Medulla oblongata (tissue), 1 donor: Measurements from ENCODE around the gene GAB4.
"Not testable (repeated sequence)": the region's sequence is repeated elsewhere in the genome, so short reads cannot be mapped to it uniquely, and the experiment has no call there.

Experiments used
- DNase-seq: peaks from one replicate; pipeline ENCODE4 v3.0.0-alpha.2; 2015; ENCODE audit errors: extremely low spot score

GAB4 gene

DNA sequence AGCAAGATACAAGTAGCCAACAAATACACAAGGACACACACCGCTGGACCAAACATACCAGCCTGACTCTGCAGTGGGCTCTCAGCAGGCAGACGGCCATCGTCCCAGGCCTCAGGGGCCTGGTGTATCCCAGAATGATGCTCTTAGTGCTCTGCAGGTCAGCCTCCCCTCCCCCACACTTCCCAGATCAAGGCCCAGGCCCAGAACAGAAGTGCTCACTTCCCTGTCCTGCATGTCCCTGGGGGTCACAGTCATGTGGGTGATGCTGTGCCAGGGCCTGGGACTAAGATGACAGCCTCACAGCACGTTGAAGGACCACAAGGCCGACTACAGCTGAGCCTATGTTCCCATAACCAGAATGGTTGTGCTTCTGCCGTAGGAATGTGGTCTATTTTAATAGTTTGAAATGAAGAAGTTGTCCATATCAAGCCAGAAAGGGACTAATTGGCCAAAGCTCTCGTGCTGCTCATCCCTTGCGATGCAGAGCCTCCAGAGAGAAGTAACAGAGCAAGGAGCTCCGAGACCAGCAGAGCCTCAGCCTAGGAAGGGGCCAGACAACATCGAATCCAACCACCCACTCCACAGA is 48.6 kb downstream of the GAB4 start:
- DNase-seq: no peak

DNA sequence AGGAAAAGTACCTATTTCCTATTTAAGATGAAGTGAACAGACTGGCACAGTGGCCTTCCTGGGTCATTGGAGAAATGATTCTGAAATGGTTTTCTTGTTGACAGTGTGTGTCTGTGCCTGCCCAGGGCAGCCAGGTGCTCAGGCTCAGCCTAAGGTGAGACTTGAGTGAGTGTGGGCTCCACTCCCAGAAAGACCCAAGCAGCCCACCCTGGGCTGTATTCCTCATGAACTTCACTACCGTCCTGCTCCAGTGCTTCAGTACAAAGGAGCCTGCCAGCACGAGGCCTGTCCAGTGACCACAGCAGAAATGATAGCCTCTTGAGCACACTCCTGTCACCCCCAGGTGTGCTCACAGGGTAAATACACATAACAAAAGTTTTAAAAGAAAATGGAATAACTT is 49.5 kb downstream of the GAB4 start:
- no peak for DNase-seq

DNA sequence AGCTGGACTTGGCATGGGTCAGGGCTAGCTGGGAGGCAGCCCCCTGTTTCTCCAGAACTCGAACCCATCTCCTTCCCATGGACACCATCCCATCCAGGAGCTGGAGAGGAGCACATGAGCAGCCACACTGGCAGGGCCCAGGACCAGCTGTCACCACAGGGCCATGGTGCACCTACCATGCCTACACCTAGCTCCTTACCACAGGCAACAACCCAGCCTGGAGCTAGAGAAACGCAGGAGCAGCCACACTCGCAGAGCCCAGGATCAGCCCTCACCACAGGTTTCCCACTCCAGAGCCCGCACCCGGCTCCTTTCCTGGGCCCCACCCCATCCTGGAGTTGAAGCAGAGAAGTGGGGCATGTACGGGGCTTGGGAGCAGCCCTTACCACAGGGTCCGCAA is 50.2 kb downstream of the GAB4 start:
- no peak for DNase-seq

DNA sequence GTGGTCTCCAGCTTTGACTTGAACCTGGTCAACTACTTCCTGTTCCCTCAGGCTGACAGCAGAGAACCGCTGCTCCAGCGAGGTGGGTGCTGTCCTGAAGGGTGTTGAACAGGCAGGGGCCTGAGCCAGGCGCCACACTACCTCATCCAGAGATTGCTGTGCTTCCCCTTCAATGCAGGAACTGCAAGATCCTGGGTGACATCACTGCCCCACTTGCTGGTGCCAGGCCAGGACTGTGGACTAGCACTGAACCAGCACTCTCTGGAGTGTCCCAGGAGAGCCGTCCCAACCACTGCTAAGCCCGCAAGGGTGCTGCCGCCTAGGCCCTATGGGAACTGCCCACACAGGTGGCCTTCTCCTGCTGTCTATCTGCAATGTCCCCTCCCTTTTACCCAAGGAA is 51.7 kb downstream of the GAB4 start:
- no peak for DNase-seq

DNA sequence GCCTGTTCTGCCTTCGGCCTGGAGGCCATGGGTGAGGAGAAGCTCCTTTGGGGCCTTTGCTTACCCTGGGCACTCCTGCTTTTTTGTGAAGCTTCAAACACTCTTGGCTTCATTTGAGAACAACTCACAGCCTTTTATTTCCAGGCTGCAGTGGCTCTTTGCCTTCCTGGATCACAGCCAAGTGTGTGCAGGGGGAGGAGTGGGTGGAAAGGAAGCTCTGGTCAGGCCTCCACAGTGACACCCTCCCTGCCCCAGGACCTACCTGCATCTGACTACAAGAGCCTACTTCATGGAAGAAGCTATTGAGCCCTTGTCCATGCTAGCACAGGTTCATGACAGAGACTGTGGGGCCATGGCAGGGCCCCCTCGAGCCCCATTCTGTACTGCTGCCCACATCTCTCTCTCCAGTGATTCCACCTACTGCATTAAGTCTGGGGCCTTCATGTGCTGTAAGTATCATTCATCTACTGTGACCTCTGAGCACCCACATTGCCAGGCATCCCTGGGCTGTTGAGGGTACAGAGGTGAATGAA is 52.3 kb downstream of the GAB4 start:
- peak; percentile 74 for DNase-seq

DNA sequence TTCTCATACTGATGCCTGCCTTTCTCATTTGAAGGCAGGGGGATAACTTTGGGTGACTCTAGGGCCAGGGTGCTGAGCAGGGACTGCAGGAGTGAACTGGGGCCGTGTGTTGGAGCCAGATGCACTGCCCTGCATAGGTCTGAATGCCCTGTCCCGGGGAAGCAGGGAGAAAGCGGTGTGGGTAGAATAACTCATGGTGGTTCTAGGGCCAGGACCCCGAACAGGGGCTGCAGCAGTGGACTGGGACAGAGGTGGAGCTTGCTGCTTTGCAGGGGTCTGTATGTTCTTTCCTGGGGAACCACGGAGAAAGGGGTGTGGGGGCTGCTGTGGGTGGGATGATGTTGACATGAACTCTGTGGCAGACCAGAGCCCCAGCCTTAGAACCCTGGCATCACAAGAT is 52.9 kb downstream of the GAB4 start:
- no peak for DNase-seq

DNA sequence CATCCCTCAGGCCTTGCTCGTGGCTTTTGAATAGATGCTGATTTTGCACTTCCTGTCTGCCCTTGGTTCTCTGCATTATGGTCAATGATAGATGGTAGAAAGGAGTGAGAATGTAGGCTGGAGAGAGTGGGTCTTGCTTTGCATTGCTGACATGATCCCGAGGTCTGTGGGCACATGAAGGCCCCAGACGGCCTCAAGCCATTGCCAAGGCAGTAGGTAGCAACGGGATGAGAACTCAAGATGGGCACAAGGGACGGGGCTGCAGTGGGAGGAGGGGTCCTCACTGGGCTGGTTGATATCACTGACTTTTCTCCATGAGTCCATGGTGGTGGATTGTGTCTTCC is 54.0 kb downstream of the GAB4 start:
- DNase-seq: no peak

DNA sequence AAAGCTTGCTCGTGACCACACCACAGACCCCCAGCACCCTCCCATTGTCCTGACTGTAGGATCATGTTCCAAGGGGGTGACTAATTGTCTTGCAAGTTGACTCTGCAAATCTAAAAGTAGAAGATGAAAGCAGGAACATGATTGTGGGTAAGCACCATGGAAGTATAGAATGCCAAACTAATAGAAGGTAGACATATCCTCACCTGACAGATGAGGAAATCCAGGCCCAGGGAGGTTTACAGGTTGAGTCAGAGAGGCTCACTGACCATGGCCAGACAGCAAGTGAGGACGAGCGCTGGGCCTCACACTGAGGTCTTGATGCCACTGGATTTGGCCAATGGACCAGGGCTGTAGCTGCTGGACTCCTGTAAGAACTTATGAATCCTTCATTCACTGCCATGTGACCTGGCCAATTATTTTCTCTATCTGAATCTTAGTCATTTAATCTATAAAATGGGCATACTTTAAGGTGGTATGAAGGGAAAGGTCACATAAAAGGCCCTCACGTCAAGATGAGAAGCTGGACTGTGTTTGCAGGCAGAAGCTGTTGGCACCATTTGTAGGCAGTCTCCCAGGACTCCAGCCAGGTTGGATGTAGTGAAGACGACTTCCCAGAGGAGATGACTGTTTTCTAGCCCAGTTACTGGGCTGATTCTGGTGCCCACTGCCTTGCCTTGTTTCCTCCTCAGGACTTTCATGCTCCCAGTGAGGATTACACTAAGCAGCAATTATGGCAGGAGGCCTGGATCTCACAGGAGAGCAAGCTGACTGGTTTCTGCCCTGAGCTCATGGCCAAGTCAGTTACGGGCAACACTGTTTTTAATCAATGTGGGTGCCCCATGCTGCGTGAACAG is 54.6 kb downstream of the GAB4 start:
- no peak for DNase-seq

DNA sequence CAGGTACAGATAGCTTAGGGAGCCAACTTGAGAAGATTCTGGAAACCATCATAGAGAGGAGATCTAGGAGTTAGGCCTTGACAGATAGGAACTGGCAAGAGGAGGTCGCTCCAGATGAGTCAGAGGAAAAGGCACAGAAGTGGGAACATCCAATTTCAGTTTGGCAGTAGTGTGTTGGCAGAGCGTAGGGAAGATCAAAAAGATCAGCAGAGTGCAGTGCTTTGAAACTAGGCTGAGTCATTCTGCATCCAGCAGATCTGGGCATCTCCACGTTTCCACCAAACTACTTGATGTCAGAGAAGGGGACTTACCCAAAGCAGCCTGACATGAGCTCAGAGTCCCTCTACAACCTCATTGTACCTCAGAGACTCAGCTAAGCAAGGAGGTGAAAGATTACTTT is 58.5 kb downstream of the GAB4 start:
- peak; percentile 6 for DNase-seq

DNA sequence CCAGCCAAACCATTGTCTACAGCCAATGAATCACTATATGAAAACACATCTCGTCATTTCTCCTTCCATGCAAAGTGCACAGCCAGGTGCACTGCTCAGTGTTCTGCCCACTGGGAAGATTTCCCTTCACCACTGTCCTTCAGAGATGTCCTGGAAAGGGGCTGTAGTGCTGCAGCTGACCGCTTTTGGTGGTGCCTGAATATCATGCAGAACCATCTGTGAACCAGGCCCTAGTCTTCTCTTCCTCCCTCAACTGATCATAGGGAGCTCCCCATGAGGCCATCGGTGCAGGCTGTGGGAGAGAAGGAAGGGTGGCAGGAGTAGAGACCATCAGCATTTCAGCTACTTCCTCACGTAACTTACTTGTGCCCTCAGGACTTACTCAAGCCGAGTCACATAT is 70.2 kb downstream of the GAB4 start:
- no peak for DNase-seq

DNA sequence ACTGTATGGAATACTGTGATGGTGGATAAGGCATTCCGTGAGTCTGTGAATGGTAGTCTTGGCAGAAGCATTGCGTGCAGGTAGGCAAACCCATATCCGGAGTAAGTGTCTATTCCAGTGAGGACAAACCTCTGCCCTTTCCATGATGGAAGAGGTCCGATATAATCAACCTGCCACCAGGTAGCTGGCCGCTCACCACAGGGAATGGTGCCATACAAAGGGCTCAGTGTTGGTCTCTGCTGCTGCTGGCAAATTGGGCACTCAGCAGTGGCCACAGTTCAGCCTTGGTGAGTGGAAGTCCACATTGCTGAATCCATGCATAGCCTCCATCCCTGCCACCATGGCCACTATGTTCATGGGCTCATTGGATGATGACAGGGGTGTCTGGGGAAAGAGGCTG is 70.8 kb downstream of the GAB4 start:
- DNase-seq: not testable (repeated sequence)

DNA sequence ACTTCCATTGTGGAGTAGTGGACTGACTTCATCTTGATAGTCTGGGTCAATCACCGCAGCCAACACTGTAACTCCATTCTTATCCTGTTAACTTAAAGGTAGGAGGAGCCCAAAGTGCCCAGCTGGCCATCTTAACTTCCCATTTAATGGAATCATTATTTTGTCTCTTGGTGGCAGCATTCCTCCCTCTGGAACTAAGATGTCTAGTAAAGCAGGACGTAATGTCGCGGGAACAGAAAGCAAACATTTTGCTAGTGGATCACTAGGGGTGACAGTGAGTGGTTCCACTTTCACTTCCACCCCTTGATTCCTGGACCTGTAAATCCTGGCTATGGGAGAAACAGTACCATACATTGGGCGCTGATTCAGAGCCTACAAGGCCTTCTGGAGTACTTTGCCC is 71.4 kb downstream of the GAB4 start:
- peak; percentile 56 for DNase-seq

DNA sequence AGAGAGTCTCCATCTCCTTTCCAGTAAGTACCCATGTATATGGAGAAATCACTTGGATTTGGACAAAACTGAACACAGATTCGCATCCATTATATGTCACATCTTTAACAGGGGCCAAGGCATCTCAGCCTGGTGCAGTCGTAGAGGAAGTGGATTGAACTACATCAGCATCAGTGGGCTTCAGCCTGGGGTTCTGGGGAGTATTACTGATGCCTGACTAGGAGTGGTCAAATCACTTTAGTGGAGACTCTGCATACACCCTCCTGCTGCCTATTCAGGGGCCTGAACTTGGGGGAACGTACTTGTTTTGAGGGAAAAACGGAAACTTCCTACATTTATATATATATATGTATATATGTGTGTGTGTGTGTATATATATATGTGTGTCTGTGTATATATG is 72.8 kb downstream of the GAB4 start:
- no peak for DNase-seq

DNA sequence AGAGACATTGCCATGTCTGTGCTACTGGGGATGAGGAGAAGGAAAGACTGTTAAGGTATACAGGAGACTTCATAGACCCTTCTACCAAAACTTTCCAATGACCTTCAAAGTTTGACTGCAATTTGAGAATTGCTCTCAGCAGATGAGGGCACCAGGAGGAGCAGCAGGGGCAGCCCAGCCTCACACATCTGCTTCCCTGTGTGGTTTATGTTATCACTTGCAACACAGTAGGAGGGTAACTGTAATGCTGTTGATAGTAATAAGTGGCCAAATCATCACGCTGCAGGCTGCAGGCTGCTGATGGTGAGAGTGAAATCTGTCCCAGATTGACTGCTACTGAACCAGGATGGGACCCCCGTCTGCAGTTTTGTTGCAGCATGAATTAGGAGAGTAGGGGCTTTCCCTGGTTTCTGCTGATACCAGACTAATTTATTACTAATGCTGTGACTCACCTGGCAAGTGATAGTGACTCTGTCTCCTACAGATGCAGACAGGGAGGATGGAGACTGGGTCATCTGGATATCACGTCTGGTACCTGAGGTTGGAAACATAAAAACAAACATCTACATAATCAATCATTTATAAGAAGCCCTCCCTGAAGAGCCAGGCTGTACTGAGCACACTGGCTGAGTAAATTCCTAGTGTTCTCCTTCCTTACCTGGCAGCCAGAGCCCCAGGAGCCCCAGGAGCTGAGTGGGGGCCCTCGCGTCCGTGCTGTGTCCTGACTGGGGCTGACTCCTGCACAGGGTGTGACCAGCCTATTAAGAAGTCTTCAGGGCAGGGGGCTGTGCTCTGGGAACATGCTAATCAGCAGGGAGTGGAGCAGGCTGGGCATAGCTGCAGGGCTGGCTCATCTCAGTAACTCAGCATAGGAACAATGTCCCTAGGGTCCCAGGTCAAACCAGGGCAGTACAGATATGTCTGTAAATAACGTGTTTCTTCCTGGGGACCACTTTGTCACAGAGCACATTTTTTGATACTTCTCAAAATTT is 74.4 kb downstream of the GAB4 start:
- DNase-seq: no peak

DNA sequence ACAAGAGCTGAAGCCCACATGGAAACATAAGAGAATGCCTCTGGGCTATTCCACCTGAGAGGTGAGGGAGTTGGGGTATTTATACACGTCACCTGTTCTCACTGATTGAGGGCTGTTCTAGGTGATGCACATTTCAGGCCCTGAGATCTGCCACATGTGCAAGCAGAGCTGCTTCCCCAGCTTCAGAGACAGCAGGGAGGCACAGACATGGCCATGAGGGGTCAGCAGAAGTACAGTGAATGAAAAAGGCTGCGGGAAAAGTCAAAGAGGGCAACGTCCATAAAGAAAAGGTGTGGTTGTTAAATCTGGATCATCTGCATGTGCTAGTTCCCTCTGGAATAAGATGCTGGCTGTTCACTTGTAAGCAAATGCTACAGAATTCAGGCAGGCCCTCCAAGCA is 75.4 kb downstream of the GAB4 start:
- DNase-seq: peak; percentile 46

DNA sequence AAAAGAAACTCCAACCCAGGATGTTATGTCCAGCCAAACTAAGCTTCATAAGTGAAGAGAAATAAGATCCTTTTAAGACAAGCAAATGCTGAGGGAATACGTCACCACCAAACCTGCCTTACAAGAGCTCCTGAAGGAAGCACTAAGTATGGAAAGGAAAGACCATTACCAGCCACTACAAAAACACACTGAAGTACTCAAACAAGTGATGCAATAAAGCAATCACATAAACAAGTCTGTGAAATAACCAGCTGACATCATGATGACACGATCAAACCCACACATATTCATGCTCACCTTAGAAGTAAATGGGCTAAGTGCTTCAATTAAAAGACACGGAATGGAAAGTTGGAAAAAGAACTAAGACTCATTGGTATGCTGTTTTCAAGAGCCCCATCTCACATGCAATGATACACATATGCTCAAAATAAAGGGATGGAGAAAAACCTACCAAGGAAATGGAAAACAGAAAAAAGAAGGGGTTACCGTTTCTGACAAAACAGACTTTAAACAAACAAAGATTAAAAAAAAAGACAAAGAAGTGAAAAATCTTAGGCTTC is 82.5 kb downstream of the GAB4 start:
- no peak for DNase-seq

DNA sequence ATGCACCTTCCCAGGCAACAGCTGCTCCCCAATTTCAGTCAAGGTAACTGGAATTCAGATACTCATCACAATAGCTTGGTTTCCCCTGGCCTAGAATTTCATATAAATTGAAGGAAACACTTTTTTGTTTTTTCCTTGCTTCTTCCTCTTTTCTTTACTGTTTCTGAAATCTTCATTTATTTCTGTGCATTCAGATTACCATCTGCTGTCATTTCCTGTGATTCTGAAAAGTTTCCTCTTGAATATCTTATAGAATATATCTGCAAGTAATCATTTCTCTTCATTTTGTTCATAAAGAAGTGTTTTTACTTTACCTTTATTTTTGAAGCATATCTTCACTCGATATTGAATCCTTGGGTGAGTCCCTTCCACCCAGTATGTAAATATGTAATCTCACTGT is 85.3 kb downstream of the GAB4 start:
- no peak for DNase-seq

DNA sequence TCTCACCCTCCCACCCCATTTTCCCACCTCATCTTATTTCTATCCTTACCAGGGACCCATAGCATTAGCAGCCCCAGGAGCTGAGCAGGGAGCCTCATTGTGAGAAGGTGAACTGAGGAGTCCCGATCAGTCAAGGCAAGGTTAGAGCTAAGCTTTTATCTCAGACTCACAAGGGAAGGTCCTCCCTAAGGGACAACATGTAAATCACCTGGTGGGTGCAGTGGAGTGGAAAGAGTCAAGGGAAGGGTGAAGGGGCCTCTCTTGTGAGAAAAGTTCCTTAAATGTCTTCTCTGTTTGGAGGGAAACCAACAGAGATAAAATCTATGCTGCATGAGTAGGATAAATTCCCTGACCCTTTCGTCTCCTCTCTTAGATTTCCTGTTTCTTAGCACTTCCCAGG is 85.9 kb downstream of the GAB4 start:
- DNase-seq: no peak

DNA sequence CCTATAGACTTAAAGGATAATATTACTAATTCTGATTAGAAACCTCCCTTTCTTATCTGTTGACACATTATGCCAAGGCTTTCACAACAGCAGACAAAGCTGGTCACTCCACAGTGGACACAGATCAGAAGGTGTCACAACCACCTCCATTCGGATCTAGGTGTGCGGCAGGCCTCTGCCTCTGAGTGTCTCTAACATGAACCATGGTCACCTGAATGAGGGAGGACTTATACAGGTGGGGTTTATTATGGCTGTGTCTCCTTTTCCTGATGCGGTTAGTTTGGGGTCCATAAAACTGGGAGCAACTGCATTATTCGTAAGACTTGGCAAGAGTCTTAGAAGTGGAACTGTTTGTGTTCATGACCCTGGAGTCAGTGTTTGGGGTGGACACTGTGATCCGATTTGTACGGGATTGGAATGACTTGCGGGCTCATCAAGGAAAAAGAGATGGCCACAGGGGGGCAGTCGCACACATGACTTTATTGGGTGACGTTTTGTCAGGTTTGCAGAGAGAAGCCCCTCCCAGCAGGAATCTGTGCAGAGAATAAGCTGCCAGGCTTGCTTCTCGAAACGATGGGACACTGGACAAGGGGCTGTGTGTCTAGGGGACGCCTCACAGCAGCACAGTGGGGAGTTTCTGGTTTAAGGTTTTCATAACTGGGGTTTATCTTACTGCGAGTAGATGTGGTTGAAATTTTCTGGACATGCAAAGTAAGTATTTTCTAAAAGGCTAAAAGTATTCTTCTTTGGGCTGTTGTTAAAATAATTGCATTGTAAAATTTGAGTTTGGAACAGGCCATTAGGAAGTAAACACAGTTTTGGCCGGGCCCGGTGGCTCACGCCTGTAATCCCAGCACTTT is 90.6 kb downstream of the GAB4 start:
- peak; percentile 80 for DNase-seq

DNA sequence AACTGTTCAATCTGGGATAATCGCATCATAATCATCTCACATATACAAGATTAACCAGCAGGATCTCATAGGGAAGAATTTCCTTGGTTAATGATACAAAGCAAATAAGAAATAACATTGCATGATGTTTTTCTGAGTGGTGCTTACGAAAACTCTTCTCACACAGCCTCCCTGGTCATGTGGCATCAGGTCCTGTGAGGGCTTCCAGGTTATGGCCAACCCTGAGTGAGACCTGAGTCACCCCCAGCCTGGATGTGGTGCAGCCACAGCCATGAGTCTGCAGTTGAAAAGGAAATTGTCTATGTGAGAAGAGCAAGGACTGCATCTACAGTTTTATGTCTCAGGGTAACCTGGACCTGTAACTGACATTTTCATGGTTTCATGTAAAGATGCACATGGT is 92.3 kb downstream of the GAB4 start:
- no peak for DNase-seq

DNA sequence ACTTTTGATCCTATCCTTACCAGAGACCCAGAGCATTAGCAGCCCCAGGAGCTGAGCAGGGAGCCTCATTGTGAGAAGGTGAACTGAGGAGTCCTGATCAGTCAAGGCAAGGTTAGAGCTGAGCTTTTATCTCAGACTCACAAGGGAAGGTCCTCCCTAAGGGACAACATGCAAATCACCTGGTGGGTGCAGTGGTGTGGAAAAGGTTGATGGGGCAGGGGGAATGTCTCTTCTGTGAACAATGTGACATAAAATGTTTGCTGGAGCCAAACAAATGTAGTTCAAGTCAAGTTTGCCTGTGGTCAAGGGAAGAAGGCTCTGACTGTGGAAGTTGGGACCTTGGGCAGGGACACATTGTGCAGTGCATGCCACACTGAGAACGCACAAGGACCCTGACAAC is 93.1 kb downstream of the GAB4 start:
- DNase-seq: not testable (repeated sequence)
